Calu3 (cell line): ENCODE measurements around the gene EGLN2. TPM values are rescaled to one million over a fixed set of nuclear protein-coding genes. Genes with fewer than 3 reads are reported as not detected.
A peak's percentile ranks its signal among the peaks of the same experiment; 100 is the strongest.

ENCODE experiments used
- BruUV-seq: library from RNA; stranded (reverse); fragments of 400-500 nt; replicated peaks from 2 replicates; lab custom pipeline; 2021; lab: Mats Ljungman, UMichigan
- CTCF ChIA-PET: fragments of 300-600 bp; sonication (Branson Sonifier 250); formaldehyde crosslinking; loops from one replicate; lab custom pipeline; 2022; ENCODE audit warnings: antibody characterized with exemption; lab: Charles Lee
- DNase-seq: peaks from one replicate; pipeline ENCODE4 v3.0.0; 2022
- H3K27ac Mint-ChIP-seq: one replicate; pipeline ENCODE4 v1.8.0; 2022; ENCODE audit warnings: mixed read lengths; ENCODE audit not compliant: unreplicated experiment
- H3K27me3 Mint-ChIP-seq: one replicate; pipeline ENCODE4 v1.8.0; 2022; ENCODE audit warnings: mixed read lengths; ENCODE audit not compliant: unreplicated experiment
- H3K36me3 Mint-ChIP-seq: one replicate; pipeline ENCODE4 v1.8.0; 2022; ENCODE audit warnings: mild to moderate bottlenecking, moderate library complexity, mixed read lengths; ENCODE audit not compliant: insufficient read depth, unreplicated experiment
- H3K4me1 Mint-ChIP-seq: one replicate; pipeline ENCODE4 v1.8.0; 2022; ENCODE audit warnings: mild to moderate bottlenecking, low read depth, mixed read lengths; ENCODE audit not compliant: unreplicated experiment
- H3K4me3 Mint-ChIP-seq: one replicate; pipeline ENCODE4 v1.8.0; 2022; ENCODE audit warnings: mild to moderate bottlenecking, low read depth, moderate library complexity, mixed read lengths; ENCODE audit not compliant: unreplicated experiment
- H3K9me3 Mint-ChIP-seq: one replicate; pipeline ENCODE4 v1.8.0; 2022; ENCODE audit warnings: low read depth, mixed read lengths; ENCODE audit not compliant: unreplicated experiment
- CTCF ChIP-seq: fragments of 200-600 bp; IDR thresholded peaks from one replicate; pipeline ENCODE4 v1.8.0; 2022; ENCODE audit warnings: antibody characterized with exemption; ENCODE audit not compliant: unreplicated experiment
- intact Hi-C: fragments of 100-400 bp; cut with micrococcal nuclease; formaldehyde crosslinking; loops from one replicate; pipeline ENCODE4 v1.10.0; 2022; ENCODE audit not compliant: unreplicated experiment
- total RNA-seq: library from RNA; stranded (reverse); gene quantifications from 2 replicates; pipeline ENCODE4 v1.2.3, GENCODE V29; 2022

The EGLN2 gene
- total RNA-seq, 1 experiment from 2014 or later: 109 TPM

GRCh38 chr19:40803857-40804782 lies 5.1 kb downstream of the EGLN2 start:
- H3K36me3 Mint-ChIP-seq: peaks cover 89% of the 10 kb centered on the region
- TF ChIP-seq CTCF: no peak
- H3K4me1 Mint-ChIP-seq: peaks cover 81% of the 10 kb centered on the region
- no peaks in the 10 kb centered on the region for H3K27me3 Mint-ChIP-seq
- peak overlapping the region; percentile 88 for H3K4me3 Mint-ChIP-seq
- BruUV-seq: no TSS peak
- intact Hi-C loops: no loop called here
- DNase-seq: no peak
- H3K27ac Mint-ChIP-seq: no peak overlapping the region
- CTCF ChIA-PET: interaction anchor here (0.6 kb wide), 2 partner anchors 51 to 101 kb away, joined by 3 to 5 read pairs; no protein-coding TSS in a partner anchor
- H3K9me3 Mint-ChIP-seq: no peaks in the 10 kb centered on the region

- DNase-seq: no peak
- Mint-ChIP-seq H3K27ac (no peak overlapping the region), H3K9me3 (no peaks in the 10 kb centered on the region), H3K36me3 (peaks cover 89% of the 10 kb centered on the region), H3K4me1 (peaks cover 81% of the 10 kb centered on the region), H3K4me3 (no peak overlapping the region), H3K27me3 (no peaks in the 10 kb centered on the region)
- intact Hi-C loops: loop anchor here (5.0 kb wide), 1 partner anchor 143 kb away; no protein-coding TSS in a partner anchor
- CTCF ChIA-PET: interaction anchor here (0.6 kb wide), 1 partner anchor 52 kb away, joined by 3 read pairs; no protein-coding TSS in a partner anchor
- TF ChIP-seq CTCF: no peak
- no TSS peak for BruUV-seq
Observed at GRCh38 chr19:40804783-40805242, 5.8 kb downstream of the EGLN2 start.

GRCh38 chr19:40805258-40805868 lies 6.4 kb downstream of the EGLN2 start:
- H3K4me1 Mint-ChIP-seq: peaks cover 78% of the 10 kb centered on the region
- H3K27me3 Mint-ChIP-seq: no peaks in the 10 kb centered on the region
- BruUV-seq: no TSS peak
- H3K27ac Mint-ChIP-seq: no peak overlapping the region
- no peak overlapping the region for H3K4me3 Mint-ChIP-seq
- H3K9me3 Mint-ChIP-seq: no peaks in the 10 kb centered on the region
- CTCF ChIA-PET: no interaction called here
- DNase-seq: no peak
- intact Hi-C loops: loop anchor here (5.0 kb wide), 1 partner anchor 143 kb away; no protein-coding TSS in a partner anchor
- H3K36me3 Mint-ChIP-seq: peaks cover 89% of the 10 kb centered on the region
- TF ChIP-seq CTCF: no peak

- no TSS peak for BruUV-seq
- Mint-ChIP-seq H3K27ac (peak overlapping the region; percentile 36), H3K4me1 (peaks cover 75% of the 10 kb centered on the region), H3K4me3 (no peak overlapping the region), H3K27me3 (no peaks in the 10 kb centered on the region), H3K9me3 (no peaks in the 10 kb centered on the region), H3K36me3 (peaks cover 89% of the 10 kb centered on the region)
- no peak for DNase-seq
- peak; percentile 15 for TF ChIP-seq CTCF
- CTCF ChIA-PET: no interaction called here
- intact Hi-C loops: loop anchor here (5.0 kb wide), 1 partner anchor 144 kb away; no protein-coding TSS in a partner anchor
Observed at GRCh38 chr19:40806423-40807146, 7.6 kb downstream of the EGLN2 start.
